Gastroesophageal sphincter (tissue), 3 donors: ENCODE measurements around the gene USP17L29.
"Not testable (repeated sequence)": the region's sequence is repeated elsewhere in the genome, so short reads cannot be mapped to it uniquely, and the experiment has no call there.

Experiments
- POLR2A ChIP-seq, 2 donors: fragments of 450-650 bp; IDR thresholded peaks; one replicate each; pipeline ENCODE4 v1.6.1; 2017; ENCODE audit warnings: antibody characterized with exemption in 2 of 2, mild to moderate bottlenecking in 2 of 2, moderate library complexity in 1 of 2
- POLR2AphosphoS5 ChIP-seq: sonication (generic); formaldehyde crosslinking; IDR thresholded peaks from one replicate; pipeline ENCODE4 v1.6.1; 2017; ENCODE audit warnings: antibody characterized with exemption
- TF ChIP-seq, protein P1 (sequence below), 4 experiments: fragments of 200-600 bp in 2 of 4; fragments of 450-650 bp in 2 of 4; sonication (generic) in 1 of 4; IDR thresholded peaks; one replicate each; pipeline ENCODE4 v1.5.1; 2017 to 2019; ENCODE audit warnings: antibody characterized with exemption in 4 of 4, mild to moderate bottlenecking in 2 of 4, moderate library complexity in 2 of 4

DNA sequence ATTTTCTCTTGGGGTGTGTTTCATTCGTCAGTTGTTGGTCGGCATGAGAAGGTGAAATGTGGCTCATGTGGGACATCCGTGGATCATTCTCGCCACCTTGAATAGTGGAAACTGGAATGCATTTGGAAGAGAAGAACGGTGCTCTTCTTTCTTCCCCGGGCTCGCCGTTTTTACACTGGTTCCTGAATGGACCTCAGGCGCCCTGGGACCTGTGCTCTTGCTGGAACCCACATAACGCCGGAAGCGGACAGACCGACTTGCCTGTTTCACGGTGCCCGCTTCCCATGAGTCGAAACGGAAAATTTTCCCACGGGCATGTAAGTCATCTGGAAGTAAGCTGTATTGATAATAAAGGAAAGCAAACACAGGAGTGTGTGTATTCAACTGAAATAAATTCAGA lies 2.6 kb upstream of the USP17L29 start:
- not testable (repeated sequence) for TF ChIP-seq POLR2AphosphoS5; POLR2A (IDR thresholded peaks at IDR 0.05)
- TF ChIP-seq, protein P1, sequence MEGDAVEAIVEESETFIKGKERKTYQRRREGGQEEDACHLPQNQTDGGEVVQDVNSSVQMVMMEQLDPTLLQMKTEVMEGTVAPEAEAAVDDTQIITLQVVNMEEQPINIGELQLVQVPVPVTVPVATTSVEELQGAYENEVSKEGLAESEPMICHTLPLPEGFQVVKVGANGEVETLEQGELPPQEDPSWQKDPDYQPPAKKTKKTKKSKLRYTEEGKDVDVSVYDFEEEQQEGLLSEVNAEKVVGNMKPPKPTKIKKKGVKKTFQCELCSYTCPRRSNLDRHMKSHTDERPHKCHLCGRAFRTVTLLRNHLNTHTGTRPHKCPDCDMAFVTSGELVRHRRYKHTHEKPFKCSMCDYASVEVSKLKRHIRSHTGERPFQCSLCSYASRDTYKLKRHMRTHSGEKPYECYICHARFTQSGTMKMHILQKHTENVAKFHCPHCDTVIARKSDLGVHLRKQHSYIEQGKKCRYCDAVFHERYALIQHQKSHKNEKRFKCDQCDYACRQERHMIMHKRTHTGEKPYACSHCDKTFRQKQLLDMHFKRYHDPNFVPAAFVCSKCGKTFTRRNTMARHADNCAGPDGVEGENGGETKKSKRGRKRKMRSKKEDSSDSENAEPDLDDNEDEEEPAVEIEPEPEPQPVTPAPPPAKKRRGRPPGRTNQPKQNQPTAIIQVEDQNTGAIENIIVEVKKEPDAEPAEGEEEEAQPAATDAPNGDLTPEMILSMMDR (IDR thresholded peaks at IDR 0.05): not testable (repeated sequence)
